ENCODE results near the gene CA11.

GRCh38 chr19:48672994-48673393 lies 27.0 kb upstream of the CA11 start, which contains the start of gene NTN5:
- TF ChIP-seq, protein P1, sequence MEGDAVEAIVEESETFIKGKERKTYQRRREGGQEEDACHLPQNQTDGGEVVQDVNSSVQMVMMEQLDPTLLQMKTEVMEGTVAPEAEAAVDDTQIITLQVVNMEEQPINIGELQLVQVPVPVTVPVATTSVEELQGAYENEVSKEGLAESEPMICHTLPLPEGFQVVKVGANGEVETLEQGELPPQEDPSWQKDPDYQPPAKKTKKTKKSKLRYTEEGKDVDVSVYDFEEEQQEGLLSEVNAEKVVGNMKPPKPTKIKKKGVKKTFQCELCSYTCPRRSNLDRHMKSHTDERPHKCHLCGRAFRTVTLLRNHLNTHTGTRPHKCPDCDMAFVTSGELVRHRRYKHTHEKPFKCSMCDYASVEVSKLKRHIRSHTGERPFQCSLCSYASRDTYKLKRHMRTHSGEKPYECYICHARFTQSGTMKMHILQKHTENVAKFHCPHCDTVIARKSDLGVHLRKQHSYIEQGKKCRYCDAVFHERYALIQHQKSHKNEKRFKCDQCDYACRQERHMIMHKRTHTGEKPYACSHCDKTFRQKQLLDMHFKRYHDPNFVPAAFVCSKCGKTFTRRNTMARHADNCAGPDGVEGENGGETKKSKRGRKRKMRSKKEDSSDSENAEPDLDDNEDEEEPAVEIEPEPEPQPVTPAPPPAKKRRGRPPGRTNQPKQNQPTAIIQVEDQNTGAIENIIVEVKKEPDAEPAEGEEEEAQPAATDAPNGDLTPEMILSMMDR (conservative IDR thresholded peaks at IDR 0.05; ENCODE audit: low read depth, low read length): no peak
- TF ChIP-seq EZH2 (IDR thresholded peaks at IDR 0.05; ENCODE audit: borderline replicate concordance, low read depth, low read length, poor library complexity, severe bottlenecking): no peak

Data from A673 (cell line).